ENCODE measurements around the gene ADGRV1.
"Not testable (repeated sequence)": the region's sequence is repeated elsewhere in the genome, so short reads cannot be mapped to it uniquely, and the experiment has no call there.

ADGRV1 gene

DNA sequence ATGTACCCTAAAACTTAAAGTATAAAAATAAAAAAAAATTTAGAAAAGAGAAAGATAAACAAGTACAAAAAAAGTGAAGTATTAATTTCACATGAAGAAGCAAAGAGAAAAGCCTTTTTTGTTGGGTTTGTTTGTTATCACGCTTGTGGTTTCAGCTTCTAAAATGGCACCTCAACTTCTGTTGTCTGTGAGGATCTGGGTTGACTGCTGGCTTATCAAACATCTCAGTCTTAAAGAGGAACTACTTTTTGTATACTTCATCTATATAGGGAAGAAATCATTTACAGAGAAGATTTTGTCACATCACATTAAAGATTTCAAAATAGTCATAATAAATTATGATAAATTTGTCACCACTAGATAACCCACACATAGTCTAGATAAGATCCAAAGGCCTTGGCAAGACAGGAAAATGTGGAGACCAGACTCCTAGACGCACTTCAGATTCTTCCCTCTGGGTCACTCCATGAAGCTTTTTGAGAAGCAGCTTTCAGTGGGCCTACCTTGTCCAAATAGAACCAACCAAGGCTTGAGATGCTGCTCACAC, 8.8 kb upstream of the ADGRV1 start:
- DNase-seq (ENCODE audit: low read depth): no peak

DNA sequence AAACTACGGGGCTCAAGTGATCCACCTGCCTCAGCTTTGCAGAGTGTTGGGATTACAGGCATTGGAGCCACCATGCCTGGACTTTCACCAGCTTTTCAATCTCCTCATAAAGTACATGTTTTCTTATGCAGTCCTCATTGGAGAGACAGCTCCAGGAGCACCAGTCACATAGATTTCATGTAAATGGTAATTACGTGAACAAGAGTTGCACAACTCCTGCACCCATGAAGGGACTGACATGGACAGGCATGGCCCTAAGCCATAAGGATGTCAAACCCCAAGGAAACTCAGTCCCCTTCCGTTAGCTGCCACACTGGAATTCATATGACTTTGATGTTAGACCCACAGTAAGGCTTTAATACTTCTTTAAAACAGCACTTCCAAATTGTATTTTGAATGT, 7.6 kb upstream of the ADGRV1 start:
- DNase-seq (ENCODE audit: low read depth): no peak

DNA sequence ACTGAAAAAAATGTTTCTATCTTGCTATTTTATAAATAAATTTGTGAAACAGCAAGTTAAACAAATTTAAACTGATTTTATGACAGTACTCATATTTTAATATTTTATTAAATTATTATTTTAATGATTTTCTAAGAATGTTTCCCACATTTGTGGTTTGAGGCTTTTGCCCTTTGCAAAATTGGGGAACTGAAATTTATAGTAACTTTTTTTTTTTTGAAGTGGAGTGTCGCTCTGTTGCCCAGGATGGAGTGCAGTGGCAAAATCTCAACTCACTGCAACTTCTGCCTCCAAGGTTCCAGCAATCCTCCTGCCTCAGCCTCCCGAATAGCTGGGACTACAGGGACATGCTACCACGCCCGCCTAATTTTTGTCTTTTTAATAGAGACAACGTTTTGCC, 7.2 kb upstream of the ADGRV1 start:
- DNase-seq (ENCODE audit: low read depth): no peak

DNA sequence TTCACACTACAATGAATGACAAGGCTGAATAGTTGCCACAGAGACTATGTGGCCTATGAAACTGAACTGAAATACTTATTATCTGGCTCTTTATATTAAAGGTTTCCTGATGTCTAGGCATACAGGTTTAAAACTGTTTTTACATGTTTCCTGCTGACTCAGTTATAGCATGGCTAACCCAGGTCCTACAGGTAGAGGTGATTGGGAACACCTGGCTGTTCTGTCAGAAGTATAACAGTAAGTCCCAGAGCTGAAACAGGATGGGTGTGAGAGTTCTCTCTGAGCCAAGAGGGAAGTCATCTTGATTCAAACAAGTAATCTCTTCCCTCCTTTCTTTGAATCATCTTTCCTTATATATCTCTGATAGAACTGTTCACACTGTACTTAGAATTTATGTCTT, 4.9 kb upstream of the ADGRV1 start:
- DNase-seq (ENCODE audit: low read depth): no peak

DNA sequence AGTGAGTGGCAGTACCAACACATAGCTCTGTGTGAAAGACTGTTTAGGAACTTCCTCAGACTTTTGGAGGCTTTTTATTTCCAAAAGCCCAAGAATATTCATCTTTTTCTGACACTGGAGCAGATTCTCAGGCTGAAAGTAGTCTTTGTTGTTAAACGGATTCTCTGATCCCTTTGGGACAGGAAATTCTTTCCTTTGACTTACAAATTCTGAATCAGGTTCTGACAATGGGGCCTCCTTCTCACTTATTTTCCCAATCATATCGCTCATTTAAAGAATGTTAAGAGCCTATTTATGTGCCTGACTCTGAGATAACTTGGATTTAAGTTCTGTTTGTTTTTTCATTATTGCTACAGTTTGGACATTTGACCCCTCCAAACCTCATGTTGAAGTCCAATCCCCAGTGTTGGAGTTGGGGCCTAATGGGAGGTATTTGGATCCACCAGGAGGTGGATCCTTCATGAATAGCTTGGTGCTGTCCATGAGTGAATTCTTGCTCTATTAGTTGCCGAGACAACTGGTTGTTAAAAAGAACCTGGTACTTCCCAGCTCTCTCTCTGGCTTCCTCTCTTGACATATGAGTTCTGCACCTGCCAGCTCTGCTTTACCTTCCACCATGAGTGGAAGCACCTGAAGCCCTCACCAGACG, 4.1 kb upstream of the ADGRV1 start:
- DNase-seq (ENCODE audit: low read depth): no peak

DNA sequence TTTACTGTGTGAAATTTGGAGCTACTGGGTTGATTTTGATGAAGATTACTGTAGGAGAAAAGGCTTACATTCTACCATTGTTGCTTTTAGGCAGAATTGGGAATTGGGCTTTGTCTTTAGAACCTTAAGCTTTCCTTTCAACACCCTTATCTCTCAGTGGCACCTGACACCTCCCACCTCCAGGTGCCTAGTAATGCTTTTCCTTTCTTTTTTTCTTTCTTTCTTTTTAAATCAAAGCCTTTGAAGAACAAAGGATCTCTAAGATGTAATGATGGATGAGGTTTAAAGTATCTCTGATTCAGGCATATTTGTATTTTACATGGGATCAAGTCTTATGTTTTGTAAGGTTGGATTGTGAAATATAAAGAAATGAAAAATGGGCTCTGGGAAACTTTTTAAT, 2.9 kb upstream of the ADGRV1 start:
- DNase-seq (ENCODE audit: low read depth): no peak

DNA sequence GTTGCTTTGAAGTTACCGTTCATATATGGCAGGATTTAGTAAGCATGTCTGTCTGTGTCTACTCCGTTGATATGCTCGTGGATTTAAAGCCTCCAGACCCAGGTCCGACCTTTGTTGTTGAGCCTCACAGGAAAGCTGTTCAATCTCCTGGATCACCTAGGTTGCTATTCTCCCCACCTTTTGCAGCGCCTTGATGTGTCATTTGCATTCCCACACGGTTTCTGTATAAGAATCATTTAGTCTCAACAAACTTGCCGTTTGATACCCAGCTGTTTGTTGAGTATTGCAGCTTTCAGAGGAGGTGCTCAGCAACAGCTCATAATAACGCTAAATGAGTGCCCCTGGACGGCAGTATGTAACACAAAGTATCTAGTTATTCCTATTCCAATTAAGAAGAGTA, 1.2 kb upstream of the ADGRV1 start:
- DNase-seq (ENCODE audit: low read depth): no peak

DNA sequence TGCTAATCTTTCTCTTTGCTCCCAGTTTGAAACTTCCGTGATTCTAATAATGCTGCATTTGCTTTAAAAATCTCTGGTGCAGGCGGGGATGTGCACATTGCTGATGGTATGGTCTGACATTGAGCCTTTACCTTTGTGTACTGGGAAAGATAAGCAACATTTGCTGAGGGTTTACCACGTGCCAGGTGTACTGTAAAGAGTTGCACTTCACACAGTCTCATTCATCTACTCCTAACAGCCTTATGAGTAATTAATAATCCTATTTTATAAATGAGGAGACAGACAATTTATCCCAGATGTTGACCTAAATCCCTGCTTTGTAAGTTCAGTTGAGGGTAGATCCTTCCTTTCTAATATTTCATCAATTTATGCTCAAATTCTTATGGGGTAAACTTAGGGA, 726 bp upstream of the ADGRV1 start:
- DNase-seq (ENCODE audit: low read depth): no peak

DNA sequence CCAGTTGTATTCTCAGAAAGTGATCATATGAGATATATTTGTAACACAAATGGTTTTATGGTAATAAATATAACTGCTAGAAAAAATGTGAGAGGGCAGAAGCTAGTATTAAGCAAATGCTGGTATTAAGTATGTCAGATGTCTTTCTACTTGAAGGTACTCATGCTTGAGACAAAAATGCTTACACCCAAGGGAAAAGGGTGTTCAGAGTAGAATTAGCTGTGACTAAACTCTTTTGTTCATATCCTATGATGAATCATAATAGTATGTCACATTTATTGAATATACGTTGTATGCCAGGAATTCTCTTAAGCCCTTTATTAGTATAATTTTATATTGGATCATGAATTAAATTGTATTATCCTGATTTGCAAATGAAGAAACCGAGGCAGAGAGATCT, 2.2 kb downstream of the ADGRV1 start:
- DNase-seq (ENCODE audit: low read depth): no peak

DNA sequence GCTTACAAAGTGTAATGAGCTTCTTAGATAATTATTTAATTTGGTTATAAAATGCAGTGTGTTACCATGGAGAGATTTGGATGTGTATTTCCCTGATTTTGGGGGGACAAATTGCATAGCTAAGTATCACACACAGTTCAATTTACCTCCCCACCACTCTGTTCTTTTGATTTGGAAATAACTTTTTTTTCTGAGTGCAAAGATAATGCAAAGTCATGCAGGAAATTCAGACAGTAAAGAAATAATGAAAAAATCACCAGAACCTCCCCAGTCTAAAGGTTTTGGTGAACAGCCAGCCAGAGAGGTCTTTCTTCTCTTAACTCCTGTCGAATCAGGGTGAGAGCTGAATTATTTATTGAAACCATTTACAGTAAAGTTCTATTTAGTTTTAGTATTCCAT, 3.2 kb downstream of the ADGRV1 start:
- DNase-seq (ENCODE audit: low read depth): no peak

DNA sequence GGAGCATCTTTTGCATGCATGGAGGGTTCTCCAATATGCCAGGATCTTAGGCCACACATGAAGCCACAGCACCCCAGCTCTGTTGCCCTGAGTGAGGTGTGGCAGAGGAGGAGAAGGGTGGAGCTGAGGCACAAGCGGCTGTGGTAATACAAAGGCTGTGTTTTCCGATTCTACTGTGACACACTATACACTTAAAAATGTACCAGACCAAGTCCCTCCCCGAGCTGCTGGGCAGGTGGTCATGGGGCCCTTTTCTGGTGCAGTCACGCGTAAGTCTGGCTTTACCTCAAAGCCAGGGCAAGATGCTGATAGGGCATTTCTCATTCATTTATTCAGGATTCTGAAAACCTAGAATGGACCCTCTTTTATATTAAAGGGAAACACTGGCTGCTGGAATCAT, 3.7 kb downstream of the ADGRV1 start:
- no peak for DNase-seq (ENCODE audit: low read depth)

DNA sequence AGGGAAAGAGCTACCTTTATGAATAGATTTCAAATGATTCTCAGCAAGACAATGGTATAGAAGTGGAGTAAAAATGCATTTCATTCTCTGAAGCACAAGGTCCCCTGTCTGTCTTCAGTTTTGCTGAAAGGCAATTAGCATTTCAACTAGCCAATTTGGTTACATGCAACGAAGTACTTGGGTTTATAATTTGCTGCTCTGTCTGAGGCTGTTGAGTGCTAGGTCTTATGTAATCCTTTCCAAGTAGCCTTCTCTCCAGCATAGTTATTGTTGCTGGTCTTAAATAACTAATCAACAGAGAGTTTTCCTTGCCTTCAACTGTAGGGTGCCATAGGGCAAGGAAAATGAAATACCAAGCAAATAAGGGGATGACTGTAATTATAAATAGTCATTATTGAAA, 4.5 kb downstream of the ADGRV1 start:
- DNase-seq (ENCODE audit: low read depth): no peak

DNA sequence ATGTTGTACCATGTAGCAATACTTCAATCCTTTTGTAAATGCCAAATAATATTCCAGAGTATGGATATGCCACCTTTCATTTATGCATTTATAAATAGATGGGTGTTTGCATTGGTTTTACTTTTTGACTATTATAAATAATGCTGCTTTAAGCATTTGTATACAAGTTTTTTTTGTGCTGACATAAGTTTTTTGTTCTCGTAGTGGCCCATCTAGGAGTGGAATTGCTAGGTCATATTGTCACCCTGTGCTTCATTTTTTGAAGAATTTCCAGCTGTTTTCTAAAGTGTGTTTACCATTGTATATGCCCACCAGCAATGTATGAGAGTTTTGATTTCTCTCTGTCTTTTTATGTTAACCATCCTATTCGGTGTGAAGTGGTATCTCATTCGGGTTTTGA, 6.9 kb downstream of the ADGRV1 start:
- no peak for DNase-seq (ENCODE audit: low read depth)

DNA sequence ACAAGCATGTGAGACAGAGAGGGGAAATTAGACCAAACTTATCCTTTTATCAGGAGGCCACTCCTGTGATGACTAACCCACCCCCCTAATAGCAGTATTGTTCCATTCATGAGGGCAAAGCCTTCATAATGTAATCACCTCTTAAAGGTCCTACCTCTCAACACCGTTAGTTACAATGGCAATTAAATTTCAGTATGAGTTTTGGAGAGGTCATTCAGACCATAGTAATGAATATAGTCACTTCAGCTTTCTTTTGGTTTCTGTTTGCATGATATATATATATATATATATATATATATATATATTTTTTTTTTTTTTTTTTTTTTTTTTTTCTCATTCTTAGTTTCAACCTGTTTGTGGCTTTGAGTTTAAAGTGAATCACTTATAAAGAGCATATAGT, 10.5 kb downstream of the ADGRV1 start:
- no peak for DNase-seq (ENCODE audit: low read depth)

DNA sequence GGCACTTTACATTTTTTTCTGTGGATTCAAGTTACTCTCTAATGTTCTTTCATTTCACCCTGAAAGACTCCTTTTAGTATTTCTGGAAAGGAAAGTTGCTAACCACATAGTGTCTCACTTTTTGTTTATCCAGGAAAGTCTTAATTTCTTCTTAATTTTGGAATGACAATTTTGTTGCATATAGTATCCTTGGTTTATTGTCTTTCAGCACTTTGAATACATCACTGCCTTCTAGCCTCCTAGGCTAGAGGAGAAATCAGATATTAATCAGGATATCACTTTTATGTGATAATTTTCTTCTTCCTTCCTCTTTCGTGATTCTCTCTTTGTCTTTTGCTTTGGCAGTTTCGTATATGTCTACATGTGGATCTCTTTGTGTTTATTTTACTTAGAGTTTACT, 11.4 kb downstream of the ADGRV1 start:
- DNase-seq (ENCODE audit: low read depth): no peak

DNA sequence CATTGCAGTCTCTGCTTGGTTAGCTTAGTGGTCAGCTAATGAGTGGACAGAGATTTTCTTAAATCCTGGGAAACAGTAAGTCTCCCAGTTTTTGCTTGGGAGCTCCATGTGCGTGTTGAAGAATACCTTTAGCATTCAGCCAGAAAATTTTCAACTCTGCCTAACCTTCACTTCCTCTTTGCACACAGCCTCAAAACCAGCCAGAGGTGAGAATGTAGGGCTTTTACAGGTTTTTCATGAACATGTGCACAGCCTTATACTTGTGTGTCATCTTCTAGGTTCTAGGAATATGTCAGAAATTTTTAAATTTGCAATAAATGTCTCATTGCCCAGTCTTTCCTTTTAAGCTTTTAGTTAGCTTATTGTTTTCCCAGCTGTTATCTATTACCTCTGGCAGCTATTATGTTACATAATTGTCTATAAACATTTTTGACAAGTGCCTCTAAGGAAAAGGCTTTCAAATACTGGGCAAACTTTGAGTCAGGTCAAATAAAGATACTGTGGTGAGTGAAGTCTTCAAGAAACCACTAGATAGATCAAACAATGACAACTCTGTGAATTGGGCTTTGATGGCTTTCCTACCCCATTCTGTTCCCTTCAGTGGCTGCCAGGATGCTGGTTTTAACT, 12.7 kb downstream of the ADGRV1 start:
- peak; percentile 1 for DNase-seq (ENCODE audit: low read depth)

DNA sequence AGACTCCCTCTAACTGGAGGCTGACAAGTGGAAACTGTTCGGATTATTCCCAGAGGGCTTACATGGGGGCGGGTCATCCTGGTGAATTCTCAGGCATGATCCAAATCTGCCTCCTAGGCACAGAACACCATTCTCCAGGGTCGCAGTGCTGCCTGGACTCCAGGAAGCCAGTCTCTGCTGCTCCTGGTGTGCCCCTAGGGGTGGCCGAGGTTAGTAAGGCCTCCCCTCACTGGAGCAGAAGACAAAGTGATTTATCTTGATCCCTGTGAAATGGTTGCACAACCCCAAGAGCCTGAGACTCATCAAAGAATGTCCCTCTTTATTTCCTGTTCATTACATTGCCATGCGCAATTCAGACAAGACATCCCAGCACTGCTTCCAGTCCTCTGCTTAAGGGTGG, 17.1 kb downstream of the ADGRV1 start:
- no peak for DNase-seq (ENCODE audit: low read depth)

DNA sequence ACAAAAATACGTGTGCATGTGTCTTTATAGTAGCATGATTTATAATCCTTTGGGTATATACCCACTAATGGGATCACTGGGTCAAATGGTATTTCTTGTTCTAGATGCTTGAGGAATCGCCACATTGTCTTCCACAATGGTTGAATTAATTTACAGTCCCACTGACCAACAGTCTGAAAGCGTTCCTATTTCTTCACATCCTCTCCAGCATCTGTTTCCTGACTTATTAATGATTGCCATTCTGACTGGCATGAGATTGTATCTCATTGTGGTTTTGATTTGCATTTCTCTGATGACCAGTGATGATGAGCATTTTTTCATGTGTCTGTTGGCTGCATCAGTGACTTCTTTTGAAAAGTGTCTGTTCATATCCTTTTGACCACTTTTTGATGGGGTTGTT, 18.0 kb downstream of the ADGRV1 start:
- not testable (repeated sequence) for DNase-seq (ENCODE audit: low read depth)

DNA sequence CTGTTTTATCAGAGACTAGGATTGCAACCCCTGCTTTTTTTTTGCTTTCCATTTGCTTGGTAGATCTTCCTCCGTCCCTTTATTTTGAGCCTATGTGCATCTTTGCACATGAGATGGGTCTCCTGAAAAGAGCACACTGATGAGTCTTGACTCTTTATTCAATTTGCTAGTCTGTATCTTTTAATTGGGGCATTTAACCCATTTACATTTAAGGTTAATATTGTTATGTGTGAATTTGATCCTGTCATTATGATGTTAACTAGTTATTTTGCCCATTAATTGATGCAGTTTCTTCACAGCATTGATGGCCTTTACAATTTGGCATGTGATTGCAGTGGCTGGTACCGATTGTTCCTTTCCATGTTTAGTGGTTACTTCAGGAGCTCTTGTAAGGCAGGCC, 21.3 kb downstream of the ADGRV1 start:
- DNase-seq (ENCODE audit: low read depth): not testable (repeated sequence)

DNA sequence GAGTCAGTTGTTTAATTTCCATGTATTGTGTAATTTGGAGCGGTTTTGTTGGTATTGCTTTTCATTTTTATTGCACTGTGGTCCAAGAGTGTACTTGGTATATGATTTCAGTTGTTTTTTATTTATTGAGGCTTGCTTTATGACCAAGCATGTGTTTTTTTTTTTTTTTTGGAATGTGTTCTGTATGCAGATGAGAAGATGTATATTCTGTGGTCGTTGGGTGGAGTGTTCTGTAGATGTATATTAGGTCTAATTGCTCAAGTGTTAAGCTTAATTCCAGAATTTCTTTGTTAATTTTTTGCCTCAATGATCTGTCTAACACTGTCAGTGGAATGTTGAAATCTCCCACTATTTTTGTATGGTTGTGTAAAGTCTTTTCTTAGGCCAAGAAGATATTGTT, 23.4 kb downstream of the ADGRV1 start:
- no peak for DNase-seq (ENCODE audit: low read depth)

DNA sequence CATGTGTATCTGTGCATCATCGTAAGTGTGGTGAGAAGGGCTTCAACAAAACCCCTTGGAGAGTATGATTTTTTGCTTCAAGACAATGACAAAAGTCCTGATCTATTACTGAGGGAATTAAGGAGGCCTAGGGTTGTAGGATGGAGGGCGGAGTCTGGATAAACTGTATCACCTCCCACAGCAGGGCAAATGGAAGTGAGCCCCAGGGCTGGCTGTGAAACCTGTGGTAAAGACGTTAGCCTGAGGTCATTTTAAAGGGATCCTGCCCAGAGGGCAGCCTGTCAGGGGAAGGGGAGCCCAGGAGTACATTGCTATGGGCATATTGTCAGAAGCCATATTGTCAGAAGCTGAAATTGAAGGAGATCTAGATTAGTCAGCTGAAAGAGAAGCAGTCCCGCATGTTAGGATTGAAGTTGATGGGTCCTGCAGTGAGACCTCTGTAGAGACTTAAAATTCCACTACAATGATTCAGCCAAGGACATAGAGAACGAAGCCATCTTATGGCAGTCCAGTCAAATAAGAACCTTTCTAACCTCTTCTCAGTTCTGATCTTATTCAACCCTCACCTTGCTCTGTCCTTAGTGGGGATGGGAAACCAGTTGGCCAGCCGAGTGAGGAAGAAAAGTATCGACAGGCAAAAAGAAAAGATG, 26.9 kb downstream of the ADGRV1 start:
- no peak for DNase-seq (ENCODE audit: low read depth)

DNA sequence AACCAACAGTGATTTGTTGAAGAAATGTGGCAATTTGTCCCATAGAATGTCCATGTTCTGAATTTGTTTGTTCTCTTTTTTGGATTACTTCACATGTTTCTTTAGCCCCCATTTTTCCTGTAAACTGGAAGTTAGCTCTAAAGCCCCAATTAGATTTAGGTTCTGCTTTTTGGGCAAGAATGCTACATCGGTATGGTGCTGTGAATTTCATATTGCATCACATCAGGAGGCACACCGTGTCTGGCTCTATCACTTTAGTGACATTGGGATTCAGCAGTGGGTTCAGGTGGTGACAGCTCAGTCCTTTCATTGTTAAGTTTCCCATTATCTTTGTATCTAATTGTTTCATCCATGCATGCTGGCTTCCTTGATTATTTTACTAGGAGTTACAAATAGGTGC, 27.9 kb downstream of the ADGRV1 start:
- DNase-seq (ENCODE audit: low read depth): no peak

DNA sequence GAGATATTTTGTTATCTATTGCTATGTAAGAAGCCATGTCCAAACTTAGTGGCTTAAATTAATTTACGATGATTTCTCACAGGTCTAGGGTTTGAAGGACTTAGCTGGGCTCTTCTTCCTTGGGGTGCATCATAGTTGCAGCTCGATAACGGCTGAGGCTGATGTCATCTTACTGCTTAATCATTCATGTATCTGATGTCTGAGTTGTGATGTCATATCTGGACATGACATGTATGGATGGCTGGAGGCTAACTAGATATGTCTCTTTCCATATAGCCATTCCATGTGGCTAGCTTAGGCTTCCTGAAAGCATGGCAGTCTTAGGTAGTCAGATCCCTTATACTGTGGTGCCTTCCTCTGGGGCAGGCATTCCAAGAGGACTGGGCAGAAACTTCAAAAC, 31.6 kb downstream of the ADGRV1 start:
- DNase-seq (ENCODE audit: low read depth): no peak

DNA sequence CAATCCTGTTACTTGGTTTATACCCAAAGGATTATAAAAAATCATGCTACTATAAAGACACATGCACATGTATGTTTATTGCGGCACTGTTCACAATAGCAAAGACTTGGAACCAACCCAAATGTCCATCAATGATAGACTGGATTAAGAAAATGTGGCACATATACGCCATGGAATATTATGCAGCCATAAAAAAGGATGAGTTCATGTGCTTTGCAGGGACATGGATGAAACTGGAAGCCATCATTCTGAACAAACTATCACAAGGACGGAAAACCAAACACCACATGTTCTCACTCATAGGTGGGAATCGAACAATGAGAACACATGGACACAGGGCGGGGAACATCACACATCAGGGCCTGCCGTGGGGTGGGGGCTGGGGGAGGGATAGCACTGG, 34.5 kb downstream of the ADGRV1 start:
- DNase-seq (ENCODE audit: low read depth): not testable (repeated sequence)

Measured in EH (cell line).